ENCODE measurements around the gene DHODH.

DNA sequence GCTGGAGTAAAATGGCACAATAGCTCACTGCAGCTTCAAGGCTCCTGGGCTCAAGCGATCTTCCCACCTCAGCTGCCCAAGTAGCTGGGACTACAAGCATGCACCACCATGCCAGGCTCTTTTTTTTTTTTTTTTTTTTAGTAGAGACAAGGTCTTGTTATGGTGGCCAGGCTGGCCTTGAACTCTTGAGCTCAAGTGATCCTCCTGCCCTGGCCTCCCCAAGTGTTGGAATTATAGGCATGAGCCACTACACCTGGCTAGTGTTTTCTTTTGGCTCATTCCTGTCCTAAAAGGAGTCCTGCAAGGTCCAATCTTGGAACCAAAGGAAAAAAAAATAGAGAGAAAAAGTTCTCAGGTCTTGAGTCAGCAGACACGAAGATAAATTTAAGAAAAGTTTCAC, 39.2 kb upstream of the DHODH start:
- TF ChIP-seq EZH2phosphoT487 (conservative IDR thresholded peaks at IDR 0.05; ENCODE audit: low read length) = no peak
- TF ChIP-seq, protein P1, sequence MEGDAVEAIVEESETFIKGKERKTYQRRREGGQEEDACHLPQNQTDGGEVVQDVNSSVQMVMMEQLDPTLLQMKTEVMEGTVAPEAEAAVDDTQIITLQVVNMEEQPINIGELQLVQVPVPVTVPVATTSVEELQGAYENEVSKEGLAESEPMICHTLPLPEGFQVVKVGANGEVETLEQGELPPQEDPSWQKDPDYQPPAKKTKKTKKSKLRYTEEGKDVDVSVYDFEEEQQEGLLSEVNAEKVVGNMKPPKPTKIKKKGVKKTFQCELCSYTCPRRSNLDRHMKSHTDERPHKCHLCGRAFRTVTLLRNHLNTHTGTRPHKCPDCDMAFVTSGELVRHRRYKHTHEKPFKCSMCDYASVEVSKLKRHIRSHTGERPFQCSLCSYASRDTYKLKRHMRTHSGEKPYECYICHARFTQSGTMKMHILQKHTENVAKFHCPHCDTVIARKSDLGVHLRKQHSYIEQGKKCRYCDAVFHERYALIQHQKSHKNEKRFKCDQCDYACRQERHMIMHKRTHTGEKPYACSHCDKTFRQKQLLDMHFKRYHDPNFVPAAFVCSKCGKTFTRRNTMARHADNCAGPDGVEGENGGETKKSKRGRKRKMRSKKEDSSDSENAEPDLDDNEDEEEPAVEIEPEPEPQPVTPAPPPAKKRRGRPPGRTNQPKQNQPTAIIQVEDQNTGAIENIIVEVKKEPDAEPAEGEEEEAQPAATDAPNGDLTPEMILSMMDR (IDR thresholded peaks at IDR 0.05; ENCODE audit: insufficient read depth, low read length, poor library complexity, severe bottlenecking) = no peak

All from SU-DHL-6 (cell line).